Measurements from ENCODE around the gene HHIP.
"Not testable (repeated sequence)": the region's sequence is repeated elsewhere in the genome, so short reads cannot be mapped to it uniquely, and the experiment has no call there.

HHIP gene

GRCh38 chr4:144788469-144788868 lies 142.5 kb downstream of the HHIP start:
- DNase-seq (ENCODE audit: extremely low read depth, low read depth): no peak
- H3K4me3 ChIP-seq (replicated peaks; ENCODE audit: low read depth, low read length): no peak overlapping the region
- no peak for TF ChIP-seq CTCF (IDR thresholded peaks at IDR 0.05; ENCODE audit: low read depth, low read length, missing control alignments)

GRCh38 chr4:144791933-144792332 lies 146.0 kb downstream of the HHIP start:
- DNase-seq (ENCODE audit: extremely low read depth, low read depth); H3K4me3 ChIP-seq (replicated peaks; ENCODE audit: low read depth, low read length): not testable (repeated sequence)

Measured in HFF-Myc (cell line).